Mesenchymal stem cell (in vitro differentiated cells and primary cell): Measurements from ENCODE around the gene MGMT.
A peak's percentile ranks its signal among the peaks of the same experiment; 100 is the strongest.

Source experiments
- DNase-seq: peaks from one replicate; pipeline ENCODE4 v3.0.0-alpha.2; 2013
- H2AFZ ChIP-seq: one replicate; pipeline ENCODE4 v1.6.1; 2013; ENCODE audit warnings: low read depth, mild to moderate bottlenecking, control low read depth, inconsistent platforms, low read length, moderate library complexity
- H2AK5ac ChIP-seq: 2 replicates; pipeline ENCODE4 v1.6.1; 2013; ENCODE audit warnings: low read length, moderate library complexity, mild to moderate bottlenecking, inconsistent platforms; ENCODE audit not compliant: severe bottlenecking
- H2BK120ac ChIP-seq: one replicate; pipeline ENCODE4 v1.6.1; 2013; ENCODE audit warnings: low read depth, mild to moderate bottlenecking, inconsistent platforms, low read length, moderate library complexity
- H2BK12ac ChIP-seq, 2 experiments: one replicate each; pipeline ENCODE4 v1.6.1; 2013; ENCODE audit warnings: inconsistent platforms in 2 of 2, low read length in 2 of 2, mild to moderate bottlenecking in 2 of 2, moderate library complexity in 2 of 2, control low read depth in 1 of 2
- H2BK15ac ChIP-seq: one replicate; pipeline ENCODE4 v1.6.1; 2013; ENCODE audit warnings: mild to moderate bottlenecking, low read depth, inconsistent platforms; ENCODE audit not compliant: poor library complexity, severe bottlenecking
- H2BK5ac ChIP-seq: 2 replicates; pipeline ENCODE4 v1.6.1; 2013; ENCODE audit warnings: low read depth, mild to moderate bottlenecking, low read length, control low read depth, inconsistent platforms; ENCODE audit not compliant: poor library complexity, severe bottlenecking
- H3K14ac ChIP-seq, 2 experiments: one replicate each; pipeline ENCODE4 v1.6.1; 2013; ENCODE audit warnings: inconsistent platforms in 2 of 2, low read length in 2 of 2, control low read depth in 1 of 2, mild to moderate bottlenecking in 1 of 2, moderate library complexity in 1 of 2
- H3K18ac ChIP-seq, 2 experiments: one replicate each; pipeline ENCODE4 v1.6.1; 2013; ENCODE audit warnings: inconsistent platforms in 2 of 2, low read length in 2 of 2, control low read depth in 1 of 2, low read depth in 1 of 2, mild to moderate bottlenecking in 1 of 2
- H3K23ac ChIP-seq, 2 experiments: one replicate each; pipeline ENCODE4 v1.6.1; 2013; ENCODE audit warnings: inconsistent platforms in 2 of 2, low read length in 2 of 2, mild to moderate bottlenecking in 2 of 2, moderate library complexity in 2 of 2, control low read depth in 1 of 2
- H3K27ac ChIP-seq: 2 replicates; pipeline ENCODE4 v1.5.1; 2013; ENCODE audit warnings: mild to moderate bottlenecking, moderate library complexity, low read length, control low read depth, inconsistent platforms; ENCODE audit not compliant: poor library complexity, severe bottlenecking
- H3K27me3 ChIP-seq, 2 experiments: 2 replicates each; pipeline versions ENCODE4 v1.6.1 to v1.7.0; 2013; ENCODE audit warnings: low read length in 2 of 2, mild to moderate bottlenecking in 2 of 2, moderate library complexity in 2 of 2, control low read depth in 1 of 2, inconsistent platforms in 1 of 2; ENCODE audit not compliant: control insufficient read depth in 1 of 2, insufficient read depth in 1 of 2
- H3K36me3 ChIP-seq, 2 experiments: 2 replicates each; pipeline versions ENCODE4 v1.6.1 to v1.7.0; 2013; ENCODE audit warnings: low read length in 2 of 2, control low read depth in 1 of 2, inconsistent platforms in 1 of 2, low read depth in 1 of 2, mild to moderate bottlenecking in 1 of 2; ENCODE audit not compliant: insufficient read depth in 2 of 2, control insufficient read depth in 1 of 2
- H3K4ac ChIP-seq, 2 experiments: one replicate each; pipeline ENCODE4 v1.6.1; 2013; ENCODE audit warnings: inconsistent platforms in 2 of 2, low read length in 2 of 2, mild to moderate bottlenecking in 2 of 2, moderate library complexity in 2 of 2, control low read depth in 1 of 2, low read depth in 1 of 2
- H3K4me1 ChIP-seq: 2 replicates; pipeline ENCODE4 v1.6.1; 2013; ENCODE audit warnings: low read depth, low read length, control low read depth; ENCODE audit not compliant: control insufficient read depth, insufficient read depth
- H3K4me2 ChIP-seq: 2 replicates; pipeline ENCODE4 v1.6.1; 2013; ENCODE audit warnings: low read length, mild to moderate bottlenecking, inconsistent platforms; ENCODE audit not compliant: poor library complexity, severe bottlenecking
- H3K4me3 ChIP-seq, 2 experiments: 2 replicates each; pipeline versions ENCODE4 v1.5.1 to v1.7.0; 2013; ENCODE audit warnings: low read length in 2 of 2, mild to moderate bottlenecking in 2 of 2, control low read depth in 1 of 2, low read depth in 1 of 2; ENCODE audit not compliant: insufficient read depth in 1 of 2
- H3K79me1 ChIP-seq: replicated peaks from 2 replicates; pipeline ENCODE4 v1.6.1; 2013; ENCODE audit warnings: mild to moderate bottlenecking, control low read depth, low read length, inconsistent platforms; ENCODE audit not compliant: poor library complexity, severe bottlenecking
- H3K9ac ChIP-seq: 2 replicates; pipeline ENCODE4 v1.7.0; 2013; ENCODE audit warnings: mild to moderate bottlenecking, low read length, moderate library complexity
- H3K9me3 ChIP-seq: 2 replicates; pipeline ENCODE4 v1.7.0; 2013; ENCODE audit warnings: mild to moderate bottlenecking, low read length; ENCODE audit not compliant: control insufficient read depth
- H4K8ac ChIP-seq: one replicate; pipeline ENCODE4 v1.6.1; 2013; ENCODE audit warnings: inconsistent platforms, mild to moderate bottlenecking, low read length, moderate library complexity
- H4K91ac ChIP-seq: one replicate; pipeline ENCODE4 v1.6.1; 2013; ENCODE audit warnings: mild to moderate bottlenecking, low read length, inconsistent platforms
- WGBS: methylation state at CpG from one replicate; pipeline ENCODE4 v1.1.7; 2013; ENCODE audit warnings: mixed read lengths; 5-methylcytosine and 5-hydroxymethylcytosine counted together

MGMT gene

GRCh38 chr10:129449893-129450292 is 17.1 kb upstream of the MGMT start:
- Histone ChIP-seq H2BK120ac (no peak overlapping the region), H3K4ac (no peak overlapping the region), H3K4me1 (peaks cover 2% of the 10 kb centered on the region), H3K9ac (no peak overlapping the region), H3K23ac (no peak overlapping the region), H4K91ac (no peak overlapping the region), H3K27me3 (no peaks in the 10 kb centered on the region), H2AK5ac (no peak overlapping the region), H3K79me1 (no peaks in the 10 kb centered on the region), H2AFZ (no peak overlapping the region), H4K8ac (no peak overlapping the region), H3K14ac (no peak overlapping the region), H3K18ac (no peak overlapping the region), H3K9me3 (no peaks in the 10 kb centered on the region), H3K36me3 (no peaks in the 10 kb centered on the region), H3K4me3 (no peak overlapping the region), H3K27ac (no peak overlapping the region), H2BK15ac (no peak overlapping the region), H2BK5ac (no peak overlapping the region), H2BK12ac (no peak overlapping the region), H3K4me2 (no peak overlapping the region)
- 75% methylated on average over 2 of the region's 2 CpGs for WGBS
- DNase-seq, result no peak

- Histone ChIP-seq H3K14ac (no peak overlapping the region), H4K91ac (no peak overlapping the region), H2AK5ac (no peak overlapping the region), H4K8ac (no peak overlapping the region), H3K23ac (no peak overlapping the region), H2BK15ac (no peak overlapping the region), H3K79me1 (no peaks in the 10 kb centered on the region), H3K4ac (no peak overlapping the region), H2AFZ (no peak overlapping the region), H3K18ac (no peak overlapping the region), H3K9me3 (no peaks in the 10 kb centered on the region), H3K27ac (no peak overlapping the region), H3K27me3 (no peaks in the 10 kb centered on the region), H2BK12ac (no peak overlapping the region), H3K4me2 (no peak overlapping the region), H3K4me3 (no peak overlapping the region), H3K36me3 (no peaks in the 10 kb centered on the region), H2BK5ac (no peak overlapping the region), H2BK120ac (no peak overlapping the region), H3K4me1 (peaks cover 2% of the 10 kb centered on the region), H3K9ac (no peak overlapping the region)
- peak; percentile 32 for DNase-seq
- 86% methylated on average over 2 of the region's 3 CpGs for WGBS
Measured at GRCh38 chr10:129450391-129450790, 16.6 kb upstream of the MGMT start.

GRCh38 chr10:129455625-129456024 is 11.4 kb upstream of the MGMT start:
- H3K9ac ChIP-seq, result no peak overlapping the region
- no peak overlapping the region for H2BK120ac ChIP-seq
- no peak overlapping the region for H3K18ac ChIP-seq
- 81% methylated on average over 5 of the region's 6 CpGs for WGBS
- no peak overlapping the region for H3K27ac ChIP-seq
- no peak overlapping the region for H3K4me3 ChIP-seq
- H3K27me3 ChIP-seq, result peaks cover 13 to 24% of the 10 kb centered on the region in 2 experiments
- no peak overlapping the region for H3K14ac ChIP-seq
- no peaks in the 10 kb centered on the region for H3K36me3 ChIP-seq
- no peak overlapping the region for H2AK5ac ChIP-seq
- no peak overlapping the region for H2BK12ac ChIP-seq
- H3K4me2 ChIP-seq, result no peak overlapping the region
- no peaks in the 10 kb centered on the region for H3K9me3 ChIP-seq
- H2AFZ ChIP-seq, result no peak overlapping the region
- no peaks in the 10 kb centered on the region for H3K79me1 ChIP-seq
- no peak overlapping the region for H4K8ac ChIP-seq
- H3K4me1 ChIP-seq, result no peaks in the 10 kb centered on the region
- no peak overlapping the region for H3K23ac ChIP-seq
- DNase-seq, result no peak
- no peak overlapping the region for H2BK15ac ChIP-seq
- no peak overlapping the region for H3K4ac ChIP-seq
- no peak overlapping the region for H4K91ac ChIP-seq
- no peak overlapping the region for H2BK5ac ChIP-seq

GRCh38 chr10:129459762-129460539 is 7.1 kb upstream of the MGMT start:
- Histone ChIP-seq H4K91ac (no peak overlapping the region), H2BK12ac (no peak overlapping the region), H3K4me1 (no peaks in the 10 kb centered on the region), H2BK120ac (no peak overlapping the region), H3K4me2 (no peak overlapping the region), H3K14ac (no peak overlapping the region), H3K27ac (no peak overlapping the region), H3K79me1 (no peaks in the 10 kb centered on the region), H2AFZ (no peak overlapping the region), H2BK5ac (no peak overlapping the region), H3K36me3 (no peaks in the 10 kb centered on the region), H3K4ac (no peak overlapping the region), H2BK15ac (no peak overlapping the region), H2AK5ac (no peak overlapping the region), H3K9me3 (no peaks in the 10 kb centered on the region), H3K9ac (no peak overlapping the region), H3K18ac (no peak overlapping the region), H3K4me3 (no peak overlapping the region), H3K23ac (no peak overlapping the region), H3K27me3 (peaks cover 27 to 39% of the 10 kb centered on the region in 2 experiments), H4K8ac (no peak overlapping the region)
- DNase-seq, result no peak
- 88% methylated on average over 10 of the region's 10 CpGs for WGBS
